ENCODE data around the gene NUP188. TPM values are rescaled to one million over a fixed set of nuclear protein-coding genes. Genes with fewer than 3 reads are reported as not detected.

Gene NUP188
- total RNA-seq, 1 donor from 2014 or later, result 40.4 TPM

GRCh38 chr9:129012343-129012742, 64.8 kb downstream of the NUP188 start:
- H3K27ac ChIP-seq (ENCODE audit: low read depth, low read length), result no peak overlapping the region
- H3K27ac Mint-ChIP-seq (ENCODE audit: unreplicated experiment), result no peak overlapping the region

GRCh38 chr9:129012893-129013448, 65.5 kb downstream of the NUP188 start:
- DNase-seq (ENCODE audit: low read depth), result no peak
- H3K9ac ChIP-seq (ENCODE audit: low read length), result no peak overlapping the region
- no peak overlapping the region for H3K27ac Mint-ChIP-seq (ENCODE audit: unreplicated experiment)
- no peak overlapping the region for H3K4me2 ChIP-seq (ENCODE audit: low read length)
- H3K36me3 Mint-ChIP-seq (ENCODE audit: low read depth, unreplicated experiment), result peaks cover 3% of the 10 kb centered on the region
- TF ChIP-seq CTCF (IDR thresholded peaks at IDR 0.05; ENCODE audit: insufficient read depth, low read depth, low read length), result no peak
- no peaks in the 10 kb centered on the region for H3K79me2 ChIP-seq (ENCODE audit: insufficient read depth, low read length)
- H2AFZ ChIP-seq (ENCODE audit: low read depth, low read length), result no peak overlapping the region
- H3K27me3 ChIP-seq (ENCODE audit: insufficient read depth, low read length), result no peaks in the 10 kb centered on the region
- no peaks in the 10 kb centered on the region for H3K9me3 ChIP-seq (ENCODE audit: insufficient read depth, low read depth, low read length)
- H3K4me1 ChIP-seq (ENCODE audit: insufficient read depth, low read length), result no peaks in the 10 kb centered on the region
- no peaks in the 10 kb centered on the region for H3K9me3 Mint-ChIP-seq (ENCODE audit: unreplicated experiment)
- H3K27me3 Mint-ChIP-seq (ENCODE audit: low read depth, unreplicated experiment), result no peaks in the 10 kb centered on the region
- no peaks in the 10 kb centered on the region for H4K20me1 ChIP-seq (ENCODE audit: insufficient read depth, low read length)
- H3K4me3 Mint-ChIP-seq (ENCODE audit: unreplicated experiment), result no peak overlapping the region
- no peak overlapping the region for H3K4me3 ChIP-seq (ENCODE audit: insufficient read depth, low read depth, low read length)
- H3K36me3 ChIP-seq (ENCODE audit: insufficient read depth, low read length), result no peaks in the 10 kb centered on the region
- no peaks in the 10 kb centered on the region for H3K4me1 Mint-ChIP-seq (ENCODE audit: low read depth, unreplicated experiment)
- H3K27ac ChIP-seq (ENCODE audit: low read depth, low read length), result no peak overlapping the region
- no peak for FAIRE-seq

More at GRCh38 chr9:129012343-129012742, 64.8 kb downstream of the NUP188 start:
- peaks cover 3% of the 10 kb centered on the region for H3K36me3 Mint-ChIP-seq (ENCODE audit: low read depth, unreplicated experiment)
- Histone ChIP-seq H3K4me2 (ENCODE audit: low read length) (no peak overlapping the region), H2AFZ (ENCODE audit: low read depth, low read length) (no peak overlapping the region), H3K36me3 (ENCODE audit: insufficient read depth, low read length) (no peaks in the 10 kb centered on the region), H3K9ac (ENCODE audit: low read length) (no peak overlapping the region), H4K20me1 (ENCODE audit: insufficient read depth, low read length) (peaks cover 2% of the 10 kb centered on the region), H3K4me3 (ENCODE audit: insufficient read depth, low read depth, low read length) (no peak overlapping the region), H3K4me1 (ENCODE audit: insufficient read depth, low read length) (no peaks in the 10 kb centered on the region), H3K79me2 (ENCODE audit: insufficient read depth, low read length) (no peaks in the 10 kb centered on the region), H3K9me3 (ENCODE audit: insufficient read depth, low read depth, low read length) (no peaks in the 10 kb centered on the region), H3K27me3 (ENCODE audit: insufficient read depth, low read length) (no peaks in the 10 kb centered on the region)
- H3K4me1 Mint-ChIP-seq (ENCODE audit: low read depth, unreplicated experiment), result no peaks in the 10 kb centered on the region
- DNase-seq (ENCODE audit: low read depth), result no peak
- TF ChIP-seq EZH2 (IDR thresholded peaks at IDR 0.05; ENCODE audit: insufficient read depth, low read length) (no peak), CTCF (IDR thresholded peaks at IDR 0.05; ENCODE audit: insufficient read depth, low read depth, low read length) (no peak)
- H3K9me3 Mint-ChIP-seq (ENCODE audit: unreplicated experiment), result no peaks in the 10 kb centered on the region
- no peak for FAIRE-seq
- H3K27me3 Mint-ChIP-seq (ENCODE audit: low read depth, unreplicated experiment), result no peaks in the 10 kb centered on the region
- no peak overlapping the region for H3K4me3 Mint-ChIP-seq (ENCODE audit: unreplicated experiment)

- no peaks in the 10 kb centered on the region for H3K4me1 Mint-ChIP-seq (ENCODE audit: low read depth, unreplicated experiment)
- no peaks in the 10 kb centered on the region for H4K20me1 ChIP-seq (ENCODE audit: insufficient read depth, low read length)
- H3K4me1 ChIP-seq (ENCODE audit: insufficient read depth, low read length), result no peaks in the 10 kb centered on the region
- no peaks in the 10 kb centered on the region for H3K27me3 Mint-ChIP-seq (ENCODE audit: low read depth, unreplicated experiment)
- H3K27me3 ChIP-seq (ENCODE audit: insufficient read depth, low read length), result no peaks in the 10 kb centered on the region
- no peak overlapping the region for H3K4me3 Mint-ChIP-seq (ENCODE audit: unreplicated experiment)
- no peak overlapping the region for H3K27ac Mint-ChIP-seq (ENCODE audit: unreplicated experiment)
- no peak overlapping the region for H3K4me2 ChIP-seq (ENCODE audit: low read length)
- no peaks in the 10 kb centered on the region for H3K36me3 ChIP-seq (ENCODE audit: insufficient read depth, low read length)
- TF ChIP-seq EZH2 (IDR thresholded peaks at IDR 0.05; ENCODE audit: insufficient read depth, low read length), result no peak
- no peak for TF ChIP-seq CTCF (IDR thresholded peaks at IDR 0.05; ENCODE audit: insufficient read depth, low read depth, low read length)
- no peaks in the 10 kb centered on the region for H3K79me2 ChIP-seq (ENCODE audit: insufficient read depth, low read length)
- no peaks in the 10 kb centered on the region for H3K9me3 Mint-ChIP-seq (ENCODE audit: unreplicated experiment)
- no peak overlapping the region for H3K9ac ChIP-seq (ENCODE audit: low read length)
- no peak overlapping the region for H2AFZ ChIP-seq (ENCODE audit: low read depth, low read length)
- no peak overlapping the region for H3K4me3 ChIP-seq (ENCODE audit: insufficient read depth, low read depth, low read length)
- H3K36me3 Mint-ChIP-seq (ENCODE audit: low read depth, unreplicated experiment), result peaks cover 3% of the 10 kb centered on the region
- DNase-seq (ENCODE audit: low read depth), result no peak
- no peaks in the 10 kb centered on the region for H3K9me3 ChIP-seq (ENCODE audit: insufficient read depth, low read depth, low read length)
- no peak overlapping the region for H3K27ac ChIP-seq (ENCODE audit: low read depth, low read length)
- no peak for FAIRE-seq
Measured at GRCh38 chr9:129013674-129014073, 66.2 kb downstream of the NUP188 start.
